Cortex of kidney (tissue), 1 donor: ENCODE measurements around the gene MEI4.
"Not testable (repeated sequence)": the region's sequence is repeated elsewhere in the genome, so short reads cannot be mapped to it uniquely, and the experiment has no call there.

Experiments used
- DNase-seq: peaks from one replicate; lab custom pipeline; 2025; lab: John Stamatoyannopoulos, UW

Gene MEI4

GRCh38 chr6:77683515-77683914, 30.7 kb downstream of the MEI4 start:
- DNase-seq: no peak

GRCh38 chr6:77686931-77687330, 34.1 kb downstream of the MEI4 start:
- no peak for DNase-seq

DNA sequence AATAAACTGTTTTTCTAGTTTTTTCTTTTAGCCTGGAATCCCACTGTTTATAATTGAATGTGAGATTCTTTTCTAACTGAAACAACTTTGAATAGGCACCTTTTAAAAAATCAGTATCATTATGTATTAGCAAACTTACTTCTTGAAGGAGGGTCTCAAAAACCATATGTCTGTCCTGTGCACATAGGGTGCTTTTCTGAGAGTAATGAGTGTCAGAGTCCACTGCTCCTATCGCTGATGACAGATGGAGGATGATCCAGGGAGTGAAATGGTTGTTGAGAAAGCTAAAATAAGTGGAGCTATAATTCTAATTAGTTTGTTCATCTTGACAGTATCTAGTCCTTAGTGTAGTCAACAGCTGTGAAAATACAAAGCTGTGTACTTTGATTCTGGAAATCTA, 35.8 kb downstream of the MEI4 start:
- DNase-seq: no peak

DNA sequence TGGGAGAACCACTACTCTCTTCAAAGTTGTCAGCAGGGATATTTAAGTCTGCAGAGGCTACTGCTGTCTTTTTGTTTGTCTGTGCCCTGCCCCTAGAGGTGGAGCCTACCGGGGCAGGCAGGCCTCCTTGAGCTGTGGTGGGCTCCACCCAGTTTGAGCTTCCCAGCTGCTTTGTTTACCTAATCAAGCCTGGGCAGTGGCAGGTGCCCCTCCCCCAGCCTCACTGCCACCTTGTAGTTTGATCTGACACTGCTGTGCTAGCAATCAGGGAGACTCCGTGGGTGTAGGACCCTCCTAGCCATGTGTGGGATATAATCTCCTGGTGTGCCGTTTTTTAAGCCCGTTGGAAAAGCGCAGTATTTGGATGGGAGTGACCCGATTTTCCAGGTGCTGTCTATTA, 47.3 kb downstream of the MEI4 start:
- not testable (repeated sequence) for DNase-seq

GRCh38 chr6:77707603-77708002, 54.8 kb downstream of the MEI4 start:
- DNase-seq: no peak

- DNase-seq: no peak
Measured at GRCh38 chr6:77715588-77715987, 62.7 kb downstream of the MEI4 start.

- no peak for DNase-seq
Measured at GRCh38 chr6:77716311-77716710, 63.5 kb downstream of the MEI4 start.

DNA sequence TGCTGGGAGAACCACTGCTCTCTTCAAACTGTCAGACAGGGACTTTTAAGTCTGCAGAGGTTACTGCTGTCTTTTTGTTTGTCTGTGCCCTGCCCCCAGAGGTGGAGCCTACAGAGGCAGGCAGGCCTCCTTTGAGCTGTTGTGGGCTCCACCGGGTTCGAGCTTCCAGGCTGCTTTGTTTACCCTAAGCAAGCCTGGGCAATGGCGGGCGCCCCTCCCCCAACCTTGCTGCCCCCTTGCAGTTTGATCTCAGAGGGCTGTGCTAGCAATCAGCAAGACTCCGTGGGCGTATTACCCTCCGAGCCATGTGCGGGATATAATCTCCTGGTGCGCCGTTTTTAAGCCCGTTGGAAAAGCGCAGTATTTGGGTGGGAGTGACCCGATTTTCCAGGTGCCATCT, 83.2 kb downstream of the MEI4 start:
- not testable (repeated sequence) for DNase-seq

- DNase-seq: no peak
Measured at GRCh38 chr6:77740380-77740779, 87.5 kb downstream of the MEI4 start.

GRCh38 chr6:77752156-77752555, 99.3 kb downstream of the MEI4 start:
- not testable (repeated sequence) for DNase-seq

DNA sequence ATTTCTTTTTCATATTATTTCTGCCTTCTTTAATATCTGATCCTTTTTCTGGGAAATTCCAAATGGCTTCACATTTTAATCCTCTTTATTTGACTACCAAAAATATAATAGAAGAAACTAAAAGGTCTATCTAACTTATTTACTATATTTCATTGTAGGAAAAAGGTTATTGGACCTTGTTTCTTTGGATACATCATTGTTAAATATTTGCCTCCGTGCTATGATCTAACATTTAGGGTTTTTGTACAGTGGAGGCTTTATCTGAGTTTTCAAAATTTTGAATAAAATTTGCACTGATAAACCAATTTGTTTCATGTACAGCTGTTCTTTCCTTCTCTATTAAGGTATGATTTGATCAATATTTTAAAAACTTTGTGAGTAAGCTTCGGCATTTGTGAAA, 109.5 kb downstream of the MEI4 start:
- DNase-seq: no peak

GRCh38 chr6:77763124-77763523, 110.3 kb downstream of the MEI4 start:
- no peak for DNase-seq

- no peak for DNase-seq
Measured at GRCh38 chr6:77764364-77764763, 111.5 kb downstream of the MEI4 start.

DNA sequence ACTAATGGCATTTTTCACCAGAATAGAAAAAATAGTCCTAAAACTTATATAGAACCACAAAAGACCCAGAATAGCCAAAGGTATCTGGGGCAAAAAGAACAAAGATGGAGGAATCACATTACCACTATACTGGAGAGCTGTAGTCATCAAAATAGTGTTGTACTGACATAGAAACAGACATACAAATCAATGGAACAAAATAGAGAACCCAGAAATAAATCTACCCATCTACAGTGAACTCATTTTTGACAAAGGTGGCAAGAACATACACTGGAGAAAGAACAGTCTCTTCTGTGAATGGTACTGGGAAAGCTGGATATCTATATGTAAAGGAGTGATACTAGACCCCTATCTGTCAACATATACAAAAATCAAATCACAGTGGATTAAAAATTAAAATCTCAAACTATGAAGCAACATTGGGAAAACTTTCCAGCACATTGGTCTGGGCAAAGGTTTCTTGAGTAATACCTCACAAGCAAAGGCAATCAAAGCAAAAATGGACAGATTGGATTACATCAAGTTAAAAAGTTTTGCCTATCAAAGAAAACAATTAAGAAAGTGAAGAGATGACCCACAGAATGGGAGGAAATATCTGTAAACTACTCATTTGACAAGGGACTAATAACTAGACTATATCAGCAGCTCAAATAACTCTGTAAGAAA, 120.5 kb downstream of the MEI4 start:
- no peak for DNase-seq

DNA sequence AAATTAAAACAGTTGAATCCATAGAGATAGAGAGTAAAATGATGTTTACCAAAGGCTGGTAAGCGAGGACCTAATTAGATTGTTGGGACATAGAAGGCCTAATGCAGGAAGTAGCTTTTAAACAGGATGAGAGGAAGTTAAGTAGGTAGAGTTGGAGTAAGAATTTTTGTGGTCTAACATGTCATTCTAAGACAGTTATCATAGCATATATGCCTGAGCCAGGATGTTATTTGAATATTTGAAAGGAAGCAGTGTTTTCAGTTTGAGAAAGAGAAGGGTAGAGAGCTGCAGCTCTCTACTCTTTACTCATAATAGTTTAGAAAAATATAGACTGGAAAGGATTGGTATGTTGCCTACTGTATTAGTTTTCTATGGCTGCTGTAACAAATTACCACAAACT, 121.6 kb downstream of the MEI4 start:
- DNase-seq: no peak

GRCh38 chr6:77776441-77776840, 123.6 kb downstream of the MEI4 start:
- no peak for DNase-seq

- no peak for DNase-seq
Measured at GRCh38 chr6:77778527-77778926, 125.7 kb downstream of the MEI4 start.

GRCh38 chr6:77786935-77787629, 134.2 kb downstream of the MEI4 start:
- DNase-seq: no peak

DNA sequence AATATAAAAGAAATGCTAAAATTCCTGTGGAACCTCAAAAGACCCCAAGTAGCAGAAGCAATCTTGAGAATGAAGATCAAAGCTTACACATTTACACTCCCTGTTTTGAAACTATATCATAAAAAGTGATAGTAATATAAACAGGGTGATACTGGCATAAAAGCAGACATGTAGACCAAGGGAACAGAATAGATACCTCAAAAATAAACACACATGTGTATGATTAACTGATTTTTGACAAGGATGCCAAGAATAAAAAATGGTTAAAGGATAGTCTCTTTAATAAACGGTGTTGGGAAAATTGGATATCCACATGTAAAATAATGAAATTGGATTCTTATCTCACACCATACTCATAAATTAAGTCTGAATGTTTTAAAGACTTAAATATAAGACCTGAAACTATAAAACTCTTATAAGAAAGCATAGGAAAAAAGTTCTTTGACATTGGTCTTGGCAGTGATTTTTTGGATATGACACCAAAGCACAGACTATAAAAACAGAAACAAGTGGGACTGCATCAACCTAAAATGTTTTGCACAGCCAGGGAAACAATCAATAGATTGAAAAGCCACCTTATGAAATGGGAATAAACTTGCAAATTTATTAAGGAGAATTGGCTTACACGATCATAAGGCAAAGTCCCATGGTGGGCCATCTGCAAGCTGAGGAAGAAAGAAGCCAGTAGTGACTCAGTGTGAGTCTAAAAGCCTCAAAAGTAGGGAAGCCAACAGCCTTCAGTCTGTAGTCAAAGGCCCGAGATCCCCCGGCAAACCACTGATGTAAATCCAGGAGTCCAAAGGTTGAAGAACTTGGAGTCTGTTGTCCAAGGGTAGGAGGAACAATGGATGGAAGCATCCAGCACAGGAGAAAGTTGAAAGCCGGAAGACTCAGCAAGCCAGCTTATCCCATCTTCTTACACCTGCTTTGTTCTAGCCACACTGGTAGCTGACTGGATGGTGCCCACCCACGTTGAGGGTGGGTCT, 144.3 kb downstream of the MEI4 start:
- DNase-seq: no peak

DNA sequence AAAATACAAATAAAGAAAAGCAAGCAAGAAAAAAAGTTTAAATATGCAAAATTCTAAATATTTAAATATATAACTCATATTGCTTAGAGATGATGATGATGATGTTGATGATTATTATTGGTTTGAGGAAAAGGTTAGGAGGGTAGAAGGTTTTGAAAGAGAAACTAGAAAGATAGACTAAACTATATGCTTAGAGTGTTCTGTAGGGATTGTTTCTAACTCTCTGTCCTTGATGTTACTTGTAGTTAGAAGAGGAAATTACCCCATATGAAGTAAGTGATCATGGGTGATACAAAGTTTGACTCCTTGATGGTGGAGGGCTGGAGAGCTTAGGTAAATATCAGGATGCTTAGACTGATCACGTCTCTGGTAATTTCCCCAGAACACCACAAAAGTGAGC, 159.5 kb downstream of the MEI4 start:
- no peak for DNase-seq

- DNase-seq: no peak
Measured at GRCh38 chr6:77813090-77813489, 160.3 kb downstream of the MEI4 start.

GRCh38 chr6:77814119-77814518, 161.3 kb downstream of the MEI4 start:
- DNase-seq: no peak

DNA sequence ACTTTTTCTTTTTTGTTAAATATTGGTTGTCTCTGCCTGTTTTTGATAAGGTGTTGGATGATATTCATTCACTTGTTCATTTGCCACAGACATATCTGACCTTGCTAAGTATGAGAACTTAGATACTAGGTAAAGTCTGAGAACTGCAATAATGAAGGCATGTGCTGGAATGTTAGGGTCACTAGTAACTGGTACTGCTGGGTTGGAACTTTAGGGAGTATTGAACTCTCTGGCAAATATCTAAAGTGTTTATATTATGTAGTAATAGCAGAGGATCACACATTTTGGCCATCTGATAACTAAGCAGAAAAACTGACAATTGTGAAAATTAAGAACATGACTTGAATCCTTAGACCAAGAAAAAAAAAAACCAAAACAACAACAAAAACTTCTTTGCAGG, 162.7 kb downstream of the MEI4 start:
- no peak for DNase-seq
